RWPE1 (cell line): ENCODE results near the gene SLC34A3.

ENCODE experiments used
- CTCF ChIA-PET: fragments of 350-600 bp; sonication (Branson Sonifier 250); formaldehyde crosslinking; extraction: SDS; loops from one replicate; lab custom pipeline; 2021; lab: Yijun Ruan, JAX
- POLR2A ChIA-PET: fragments of 400-600 bp; formaldehyde crosslinking; extraction: SDS; loops from one replicate; lab custom pipeline; 2020; ENCODE audit warnings: antibody characterized with exemption; ENCODE audit not compliant: low non-redundant PET; lab: Yijun Ruan, JAX
- DNase-seq: peaks from one replicate; pipeline ENCODE4 v3.0.0; 2012; ENCODE audit warnings: low spot score
- H3K27ac ChIP-seq: fragments of 450-650 bp; 2 replicates; pipeline ENCODE4 v1.5.1; 2017
- CTCF ChIP-seq: fragments of 450-650 bp; conservative IDR thresholded peaks from 2 replicates; pipeline ENCODE4 v1.5.1; 2017; ENCODE audit warnings: low read depth, mild to moderate bottlenecking

Gene SLC34A3

GRCh38 chr9:137205126-137206069, 25.3 kb upstream of the SLC34A3 start, which contains the start of the genes NDOR1 and TMEM203:
Gene NDOR1, plus strand, starts transcription at chr9:137205700. Its CDS starts 78 bp downstream, at chr9:137205778.
Gene TMEM203, minus strand, starts transcription at chr9:137205648. Its CDS starts 234 bp downstream, at chr9:137205414.
- no peak for TF ChIP-seq CTCF
- CTCF ChIA-PET: interaction anchor here (1.6 to 2.5 kb wide), 3 partner anchors 16 to 22 kb away, joined by 3 to 10 read pairs (median 5); partner anchors contain the start of gene RNF224
- POLR2A ChIA-PET: interaction anchor here (0.6 to 1.3 kb wide), 7 partner anchors 8 to 159 kb away, joined by 3 to 5 read pairs (median 3); partner anchors contain the start of genes NPDC1, SSNA1 and TMEM210

GRCh38 chr9:137206602-137207001, 24.1 kb upstream of the SLC34A3 start:
- H3K27ac ChIP-seq: peak overlapping the region; percentile 80
- CTCF ChIA-PET: interaction anchor here (0.6 to 1.2 kb wide), 3 partner anchors 18 to 45 kb away, joined by 4 to 6 read pairs (median 5); partner anchors contain the start of gene CYSRT1
- no peak for DNase-seq
- POLR2A ChIA-PET: interaction anchor here (1.3 kb wide), 1 partner anchor 17 kb away, joined by 5 read pairs; no protein-coding TSS in a partner anchor
- TF ChIP-seq CTCF: no peak

More at GRCh38 chr9:137205126-137206069, 25.3 kb upstream of the SLC34A3 start, which contains the start of the genes NDOR1 and TMEM203:
- DNase-seq: peak; percentile 96
- peak within 1 kb of the TSS; percentile 80 for H3K27ac ChIP-seq

GRCh38 chr9:137211532-137211931, 19.2 kb upstream of the SLC34A3 start:
- CTCF ChIA-PET: interaction anchor here (2.1 kb wide), 1 partner anchor 25 kb away, joined by 8 read pairs; no protein-coding TSS in a partner anchor
- DNase-seq: no peak
- TF ChIP-seq CTCF: no peak
- POLR2A ChIA-PET: no interaction called here
- peak overlapping the region; percentile 82 for H3K27ac ChIP-seq

DNA sequence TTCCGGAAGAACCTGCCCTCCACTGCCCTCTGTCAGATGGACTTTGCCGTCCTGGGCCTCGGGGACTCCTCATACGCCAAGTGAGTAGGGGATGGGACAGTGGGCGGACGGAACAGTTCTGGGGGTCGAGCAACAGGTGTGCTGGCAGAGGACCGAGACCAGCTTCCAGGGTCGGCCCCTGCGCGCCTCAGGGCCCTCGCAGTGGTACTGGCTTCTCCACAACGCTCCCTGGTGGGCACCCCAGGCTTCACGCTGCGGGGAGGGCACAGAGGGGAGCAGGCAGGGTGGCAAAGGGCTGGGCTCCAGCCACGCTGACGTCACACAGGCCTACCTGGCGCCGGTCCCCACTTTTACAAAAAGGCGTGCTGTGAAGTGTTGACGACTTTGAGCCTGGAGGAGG, 18.2 kb upstream of the SLC34A3 start:
- CTCF ChIA-PET: interaction anchor here (1.4 to 2.1 kb wide), 2 partner anchors 22 to 24 kb away, joined by 4 to 8 read pairs; no protein-coding TSS in a partner anchor
- DNase-seq: no peak
- peak overlapping the region; percentile 82 for H3K27ac ChIP-seq
- no peak for TF ChIP-seq CTCF
- POLR2A ChIA-PET: no interaction called here

DNA sequence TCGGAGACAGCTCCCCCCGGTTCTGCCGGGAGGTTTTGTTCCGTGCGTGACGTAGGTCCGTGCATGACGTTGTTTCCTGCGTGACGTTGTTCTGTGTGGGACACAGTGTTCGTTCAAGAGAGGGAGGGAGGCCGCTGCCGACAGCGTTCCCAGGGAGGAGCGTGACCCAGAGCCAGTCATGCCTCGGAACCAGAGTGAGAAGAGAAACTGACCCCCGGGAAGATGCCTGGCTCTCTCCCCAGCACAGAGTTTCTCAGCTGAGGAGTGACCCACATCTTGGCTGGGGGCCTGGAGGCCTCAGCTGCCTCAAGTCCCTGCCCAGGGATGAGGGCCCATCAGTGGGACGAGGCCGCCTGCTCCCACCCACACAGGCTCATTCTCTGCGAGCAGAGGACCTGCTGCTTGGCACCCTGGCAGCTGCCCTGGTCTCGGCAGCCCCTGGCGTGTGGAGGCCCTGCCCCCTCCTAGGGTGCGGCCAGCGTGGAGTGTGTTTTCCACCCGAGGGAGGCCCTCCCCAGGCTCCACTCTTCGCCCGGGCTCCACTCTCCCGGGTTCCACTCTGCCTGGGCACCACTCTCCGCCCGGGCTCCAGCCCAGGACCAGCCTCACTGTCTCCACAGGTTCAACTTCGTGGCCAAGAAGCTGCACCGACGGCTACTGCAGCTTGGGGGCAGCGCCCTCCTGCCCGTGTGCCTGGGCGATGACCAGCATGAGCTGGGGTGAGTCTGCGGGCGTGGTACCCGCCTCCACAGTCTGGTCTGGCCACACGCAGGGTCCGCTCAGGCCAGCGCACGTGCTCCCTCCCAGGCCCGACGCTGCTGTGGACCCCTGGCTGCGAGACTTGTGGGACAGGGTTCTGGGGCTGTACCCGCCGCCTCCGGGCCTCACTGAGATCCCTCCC, 17.3 kb upstream of the SLC34A3 start:
- no peak; the same call in 1 of the 2 replicates for TF ChIP-seq CTCF
- peak overlapping the region; percentile 82 for H3K27ac ChIP-seq
- ChIA-PET POLR2A (interaction anchor here (0.6 kb wide), 1 partner anchor 8 kb away, joined by 3 read pairs; the partner anchor contains the start of genes NDOR1 and TMEM203), CTCF (interaction anchor here (0.7 to 2.1 kb wide), 7 partner anchors 11 to 36 kb away, joined by 3 to 8 read pairs (median 4); no protein-coding TSS in a partner anchor)
- DNase-seq: no peak
